Measurements from ENCODE around the gene AURKB.
"Not testable (repeated sequence)": the region's sequence is repeated elsewhere in the genome, so short reads cannot be mapped to it uniquely, and the experiment has no call there.

Gene AURKB

DNA sequence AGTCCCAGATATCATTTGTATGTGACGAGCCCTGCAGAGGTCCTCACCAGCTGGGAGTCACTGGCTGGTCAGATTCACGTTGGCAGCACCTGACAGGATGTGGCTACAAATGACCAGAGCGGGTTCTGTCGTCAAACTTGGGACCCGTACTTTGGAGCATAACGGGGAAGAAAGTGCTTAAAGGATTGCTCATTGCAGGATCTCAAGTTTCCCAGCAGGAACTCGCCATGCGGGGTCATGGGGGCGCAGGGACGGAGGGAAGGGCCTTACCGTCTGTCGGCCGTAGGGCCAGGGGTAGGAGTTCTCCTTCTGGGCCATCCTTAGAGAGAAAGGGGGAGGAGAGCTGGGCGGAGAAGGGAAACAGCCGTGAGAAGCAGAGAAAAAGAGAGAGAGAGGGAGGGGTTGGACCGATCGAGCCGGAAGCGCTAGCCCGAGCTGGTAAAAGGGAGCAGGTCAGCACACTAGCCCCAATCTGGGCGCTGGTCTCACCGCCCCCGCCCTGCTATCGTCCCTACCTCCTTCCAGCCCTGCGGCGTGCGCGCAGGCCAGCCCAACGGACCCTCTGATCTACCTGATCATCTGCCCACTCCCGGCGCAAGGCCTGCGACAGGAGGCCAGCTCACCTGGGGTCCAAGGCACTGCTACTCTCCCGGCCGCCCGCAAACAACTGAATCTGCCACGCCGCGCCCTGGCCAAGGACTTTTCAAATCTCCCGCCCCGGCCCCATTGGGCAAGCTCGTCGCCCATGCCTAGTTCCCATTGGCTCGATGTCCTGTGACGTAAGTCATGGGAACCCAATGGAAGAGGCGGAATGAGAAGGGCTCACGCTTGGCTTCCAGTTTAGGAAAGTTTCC is at the start of gene AURKB:
AURKB (minus strand) TSS at position 669 of the 854 bp plus-strand sequence; CDS start at position 318, 351 bp downstream.
- DNase-seq (ENCODE audit: low spot score in 2 of 2) (peak; percentile 86), ATAC-seq (replicated peaks; ENCODE audit: extremely low read depth, poor library complexity, severe bottlenecking) (peak; percentile 99)
- Mint-ChIP-seq H3K9me3 (no peaks in the 10 kb centered on the region), H3K36me3 (ENCODE audit: insufficient read depth) (peaks cover 9% of the 10 kb centered on the region), H3K27ac (ENCODE audit: low read depth) (peak within 1 kb of the TSS; percentile 93), H3K4me3 (peak within 1 kb of the TSS; percentile 92), H3K27me3 (no peaks in the 10 kb centered on the region), H3K4me1 (peaks cover 19% of the 10 kb centered on the region)

DNA sequence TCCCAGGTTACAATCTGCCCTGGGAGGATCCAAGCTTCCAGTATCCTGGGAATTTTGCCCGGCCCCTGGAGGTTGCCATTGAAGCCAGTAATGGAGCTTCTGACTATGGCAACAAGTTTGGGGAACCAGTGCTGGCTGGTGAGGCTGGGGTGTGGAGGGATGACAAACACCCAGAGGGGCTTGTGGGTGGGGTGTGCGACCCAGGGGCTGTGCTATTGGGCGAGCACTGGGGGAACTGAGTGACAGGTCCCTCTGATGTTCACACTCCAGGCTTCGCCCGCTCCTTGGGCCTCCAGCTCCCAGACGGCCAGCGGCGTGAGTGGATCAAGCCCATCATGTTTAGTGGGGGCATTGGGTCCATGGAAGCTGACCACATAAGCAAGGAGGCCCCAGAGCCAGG is 47.4 kb upstream of the AURKB start:
- Mint-ChIP-seq H3K27ac (ENCODE audit: low read depth) (no peak overlapping the region), H3K4me1 (no peaks in the 10 kb centered on the region), H3K9me3 (no peaks in the 10 kb centered on the region), H3K4me3 (no peak overlapping the region), H3K27me3 (no peaks in the 10 kb centered on the region), H3K36me3 (ENCODE audit: insufficient read depth) (peaks cover 9% of the 10 kb centered on the region)
- DNase-seq (ENCODE audit: low spot score in 2 of 2) (no peak), ATAC-seq (replicated peaks; ENCODE audit: extremely low read depth, poor library complexity, severe bottlenecking) (no peak)

DNA sequence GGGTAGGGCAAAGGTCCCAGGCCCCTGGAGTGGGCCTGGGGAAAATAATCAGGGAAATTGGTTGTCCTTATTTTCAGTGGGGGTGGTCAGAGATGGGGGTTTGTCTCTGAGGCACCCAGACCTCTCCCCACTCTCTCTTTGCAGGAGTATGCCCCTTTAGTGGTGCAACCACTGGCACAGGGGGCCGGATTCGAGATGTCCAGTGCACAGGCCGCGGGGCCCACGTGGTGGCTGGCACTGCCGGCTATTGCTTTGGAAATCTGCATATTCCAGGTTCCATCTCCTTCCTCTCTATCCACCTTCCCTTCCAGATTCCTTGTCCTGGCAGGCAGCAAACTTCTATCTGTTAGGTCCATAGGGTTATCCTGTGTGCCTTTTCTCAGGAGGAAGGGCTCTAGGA is 46.3 kb upstream of the AURKB start:
- Mint-ChIP-seq H3K27me3 (no peaks in the 10 kb centered on the region), H3K4me3 (no peak overlapping the region), H3K9me3 (no peaks in the 10 kb centered on the region), H3K36me3 (ENCODE audit: insufficient read depth) (peaks cover 6% of the 10 kb centered on the region), H3K4me1 (no peaks in the 10 kb centered on the region), H3K27ac (ENCODE audit: low read depth) (no peak overlapping the region)
- no peak for ATAC-seq (replicated peaks; ENCODE audit: extremely low read depth, poor library complexity, severe bottlenecking)
- no peak for DNase-seq (ENCODE audit: low spot score in 2 of 2)

DNA sequence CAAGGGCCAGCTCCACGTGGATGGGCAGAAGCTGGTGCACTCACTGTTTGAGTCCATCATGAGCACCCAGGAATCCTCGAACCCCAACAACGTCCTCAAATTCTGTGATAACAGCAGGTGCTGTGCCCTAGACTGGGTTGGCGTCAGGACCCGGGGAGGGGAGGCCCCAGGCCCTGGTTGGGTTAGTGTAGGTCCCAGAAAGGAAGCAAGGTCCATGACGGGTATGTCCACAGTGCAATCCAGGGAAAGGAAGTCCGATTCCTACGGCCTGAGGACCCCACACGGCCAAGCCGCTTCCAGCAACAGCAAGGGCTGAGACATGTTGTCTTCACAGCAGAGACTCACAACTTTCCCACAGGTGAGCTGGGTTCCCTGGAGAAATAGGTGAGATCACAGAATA is 45.9 kb upstream of the AURKB start:
- DNase-seq (ENCODE audit: low spot score in 2 of 2), result no peak
- Mint-ChIP-seq H3K4me1 (no peaks in the 10 kb centered on the region), H3K4me3 (no peak overlapping the region), H3K9me3 (no peaks in the 10 kb centered on the region), H3K27me3 (no peaks in the 10 kb centered on the region), H3K27ac (ENCODE audit: low read depth) (no peak overlapping the region), H3K36me3 (ENCODE audit: insufficient read depth) (peaks cover 6% of the 10 kb centered on the region)
- ATAC-seq (replicated peaks; ENCODE audit: extremely low read depth, poor library complexity, severe bottlenecking), result no peak

DNA sequence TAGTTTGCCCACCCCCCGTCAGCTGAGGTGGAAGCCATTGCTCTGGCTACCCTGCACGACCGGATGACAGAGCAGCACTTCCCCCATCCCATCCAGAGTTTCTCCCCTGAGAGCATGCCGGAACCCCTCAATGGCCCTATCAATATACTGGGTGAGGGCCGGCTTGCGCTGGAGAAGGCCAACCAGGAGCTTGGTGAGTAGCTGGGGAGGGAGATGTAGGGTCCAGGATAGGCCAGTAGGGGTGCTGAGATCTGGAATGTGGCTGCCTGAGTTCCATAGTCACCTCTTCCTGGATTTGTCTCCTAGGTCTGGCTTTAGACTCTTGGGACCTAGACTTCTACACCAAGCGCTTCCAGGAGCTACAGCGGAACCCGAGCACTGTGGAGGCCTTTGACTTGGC is 45.1 kb upstream of the AURKB start:
- H3K27ac Mint-ChIP-seq (ENCODE audit: low read depth), result no peak overlapping the region
- H3K9me3 Mint-ChIP-seq, result no peaks in the 10 kb centered on the region
- H3K27me3 Mint-ChIP-seq, result no peaks in the 10 kb centered on the region
- H3K4me1 Mint-ChIP-seq, result peaks cover 2% of the 10 kb centered on the region
- DNase-seq (ENCODE audit: low spot score in 2 of 2) (no peak), ATAC-seq (replicated peaks; ENCODE audit: extremely low read depth, poor library complexity, severe bottlenecking) (no peak)
- H3K36me3 Mint-ChIP-seq (ENCODE audit: insufficient read depth), result peaks cover 6% of the 10 kb centered on the region
- no peak overlapping the region for H3K4me3 Mint-ChIP-seq

DNA sequence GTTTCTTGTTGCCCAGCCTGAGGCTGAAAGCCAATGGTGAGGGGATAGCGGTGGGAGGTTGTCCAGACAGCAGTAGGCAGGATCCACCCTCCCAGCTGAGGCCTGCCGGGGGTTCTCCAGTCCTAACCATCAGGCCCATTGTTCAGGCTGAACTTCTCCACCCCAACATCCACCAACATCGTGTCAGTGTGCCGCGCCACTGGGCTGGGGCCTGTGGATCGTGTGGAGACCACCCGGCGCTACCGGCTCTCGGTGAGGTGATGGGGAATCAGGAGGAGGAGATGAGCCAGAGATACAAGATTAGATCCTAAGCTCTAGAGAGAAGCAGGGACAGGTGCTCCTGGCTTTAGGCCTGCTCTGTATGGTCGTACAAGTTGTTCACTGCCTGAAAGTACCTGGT is 44.5 kb upstream of the AURKB start:
- Mint-ChIP-seq H3K27me3 (no peaks in the 10 kb centered on the region), H3K27ac (ENCODE audit: low read depth) (no peak overlapping the region), H3K4me1 (peaks cover 8% of the 10 kb centered on the region), H3K9me3 (no peaks in the 10 kb centered on the region), H3K4me3 (no peak overlapping the region), H3K36me3 (ENCODE audit: insufficient read depth) (peaks cover 6% of the 10 kb centered on the region)
- no peak for DNase-seq (ENCODE audit: low spot score in 2 of 2)
- no peak for ATAC-seq (replicated peaks; ENCODE audit: extremely low read depth, poor library complexity, severe bottlenecking)

DNA sequence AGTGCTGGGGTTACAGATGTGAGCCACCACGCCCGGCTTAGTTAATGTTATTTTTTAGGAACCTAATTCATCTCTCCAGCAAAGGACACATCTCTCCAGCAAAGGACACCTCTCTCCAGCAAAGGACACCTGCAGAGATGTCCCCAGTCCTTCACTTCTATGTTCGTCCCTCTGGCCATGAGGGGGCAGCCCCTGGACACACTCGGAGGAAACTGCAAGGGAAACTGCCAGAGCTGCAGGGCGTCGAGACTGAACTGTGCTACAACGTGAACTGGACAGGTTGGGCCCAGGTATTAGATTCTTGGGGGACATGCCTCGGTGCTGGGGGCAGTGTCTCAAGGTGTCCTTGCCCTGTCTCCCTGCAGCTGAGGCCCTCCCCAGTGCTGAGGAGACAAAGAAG is 43.4 kb upstream of the AURKB start:
- H3K36me3 Mint-ChIP-seq (ENCODE audit: insufficient read depth), result peaks cover 9% of the 10 kb centered on the region
- DNase-seq (ENCODE audit: low spot score in 2 of 2), result no peak
- H3K4me3 Mint-ChIP-seq, result no peak overlapping the region
- H3K4me1 Mint-ChIP-seq, result peaks cover 19% of the 10 kb centered on the region
- no peak overlapping the region for H3K27ac Mint-ChIP-seq (ENCODE audit: low read depth)
- no peaks in the 10 kb centered on the region for H3K27me3 Mint-ChIP-seq
- no peaks in the 10 kb centered on the region for H3K9me3 Mint-ChIP-seq
- no peak for ATAC-seq (replicated peaks; ENCODE audit: extremely low read depth, poor library complexity, severe bottlenecking)

DNA sequence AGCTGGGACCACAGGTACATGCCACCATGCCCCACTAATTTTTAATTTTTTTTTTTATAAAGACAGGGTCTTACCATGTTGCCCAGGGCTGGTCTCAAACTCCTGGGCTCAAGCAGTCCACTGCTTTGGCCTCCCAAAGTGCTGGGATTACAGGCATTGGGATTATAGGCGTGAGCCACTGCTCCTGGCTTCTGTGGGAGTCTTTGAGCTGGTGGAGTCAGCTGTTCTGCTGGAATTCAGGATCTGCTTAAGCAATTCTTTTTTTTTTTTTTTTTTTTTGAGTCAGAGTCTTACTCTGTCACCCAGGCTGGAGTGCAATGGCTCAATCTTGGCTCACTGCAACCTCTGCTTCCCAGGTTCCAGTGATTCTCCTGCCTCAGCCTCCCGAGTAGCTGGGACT is 41.0 kb upstream of the AURKB start:
- Mint-ChIP-seq H3K36me3 (ENCODE audit: insufficient read depth) (peaks cover 29% of the 10 kb centered on the region), H3K4me1 (peaks cover 34% of the 10 kb centered on the region)
- ATAC-seq (replicated peaks; ENCODE audit: extremely low read depth, poor library complexity, severe bottlenecking); H3K27ac Mint-ChIP-seq (ENCODE audit: low read depth); H3K27me3 Mint-ChIP-seq; DNase-seq (ENCODE audit: low spot score in 2 of 2); H3K4me3 Mint-ChIP-seq; H3K9me3 Mint-ChIP-seq: not testable (repeated sequence)

DNA sequence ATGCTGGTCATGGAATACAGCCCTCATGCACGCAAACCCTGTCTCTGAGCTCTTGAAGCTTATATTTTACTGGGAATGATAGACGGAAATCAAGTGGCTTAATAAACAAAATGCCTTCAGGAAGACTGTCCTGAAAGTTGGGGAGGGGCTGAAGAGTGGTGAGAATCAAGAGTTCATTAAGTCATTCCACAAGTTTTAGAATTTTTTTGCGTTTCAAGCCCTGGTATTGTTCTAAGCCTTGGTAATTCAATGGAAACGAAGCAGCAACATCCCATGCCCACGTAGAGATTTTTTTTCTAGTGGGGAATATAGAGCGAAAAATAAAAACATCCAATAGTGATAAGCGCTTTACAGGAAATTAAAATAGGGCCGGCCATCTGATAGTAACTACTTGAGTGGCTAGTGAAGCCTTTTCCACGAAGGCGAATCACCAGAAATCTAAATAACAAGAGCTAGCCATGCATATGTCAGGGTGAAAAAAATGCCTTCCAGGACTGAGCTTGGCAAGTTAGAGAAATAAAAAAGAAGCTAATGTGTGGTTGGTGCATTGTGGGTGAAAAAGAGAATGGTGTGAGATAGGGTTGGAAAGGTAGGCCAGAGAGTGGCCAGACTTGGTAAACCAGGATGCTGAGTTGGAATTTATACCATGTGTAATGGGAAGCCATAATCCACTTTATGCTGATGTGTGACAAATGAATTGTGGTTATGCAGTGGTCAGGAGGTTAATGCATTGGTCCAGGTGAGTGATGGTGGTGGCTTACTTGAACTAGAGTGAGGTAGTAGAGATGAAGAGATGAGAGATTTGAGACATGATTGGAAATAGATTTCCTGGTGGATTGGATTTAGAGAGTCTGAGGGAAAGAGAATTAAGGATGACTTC is 39.5 kb upstream of the AURKB start:
- H3K4me1 Mint-ChIP-seq, result peaks cover 49% of the 10 kb centered on the region
- ATAC-seq (replicated peaks; ENCODE audit: extremely low read depth, poor library complexity, severe bottlenecking) (no peak), DNase-seq (ENCODE audit: low spot score in 2 of 2) (no peak)
- no peaks in the 10 kb centered on the region for H3K27me3 Mint-ChIP-seq
- H3K9me3 Mint-ChIP-seq, result no peaks in the 10 kb centered on the region
- H3K27ac Mint-ChIP-seq (ENCODE audit: low read depth), result peak overlapping the region; percentile 99
- peaks cover 40% of the 10 kb centered on the region for H3K36me3 Mint-ChIP-seq (ENCODE audit: insufficient read depth)
- H3K4me3 Mint-ChIP-seq, result peak overlapping the region; percentile 100

DNA sequence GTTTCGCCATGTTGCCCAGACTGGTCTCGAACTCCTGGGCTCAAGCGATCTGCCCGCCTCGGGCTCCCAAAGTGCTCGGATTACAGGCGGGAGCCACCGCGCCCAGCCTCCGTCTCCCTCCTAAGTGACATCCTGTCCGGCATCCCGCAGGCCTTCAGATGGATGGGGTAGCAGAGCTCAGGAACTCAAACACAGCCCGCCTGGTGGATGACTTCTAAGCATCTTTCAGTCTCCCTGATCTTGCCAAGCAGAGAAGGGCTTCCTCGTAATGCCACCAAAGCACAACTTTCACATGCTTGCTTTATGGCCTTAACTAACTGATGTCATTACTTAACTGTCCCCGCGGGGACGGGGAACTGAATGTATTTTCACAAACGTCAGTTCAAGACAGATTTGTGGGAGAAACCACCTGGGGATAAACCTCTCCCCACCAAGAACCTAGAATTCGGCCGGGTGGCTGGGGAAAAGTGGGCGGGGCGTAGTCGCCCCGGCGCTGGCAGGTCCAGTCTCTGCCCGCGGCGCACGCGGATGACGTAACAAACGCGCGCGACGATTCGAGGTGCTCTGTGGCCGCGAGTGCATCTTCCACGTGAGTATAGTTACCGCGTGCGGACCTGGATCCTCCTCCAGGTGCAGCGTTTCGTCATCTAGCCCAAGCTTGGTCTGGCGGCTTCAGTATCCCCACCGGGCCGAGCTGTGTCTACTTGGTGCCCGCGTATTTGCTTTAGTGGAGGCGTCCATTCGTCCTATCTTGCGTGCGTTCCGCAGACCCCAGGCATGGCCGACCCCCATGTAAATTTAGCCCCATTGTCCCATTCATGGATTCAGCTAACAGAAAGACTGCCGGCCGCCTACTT is 38.6 kb upstream of the AURKB start, which contains the start of gene PFAS:
PFAS (plus strand) TSS at position 539 of the 857 bp plus-strand sequence. CDS start 4,649 bp downstream, outside the sequence.
- ATAC-seq (replicated peaks; ENCODE audit: extremely low read depth, poor library complexity, severe bottlenecking), result peak; percentile 34
- Mint-ChIP-seq H3K36me3 (ENCODE audit: insufficient read depth) (peaks cover 44% of the 10 kb centered on the region), H3K27ac (ENCODE audit: low read depth) (peak within 1 kb of the TSS; percentile 99), H3K4me1 (peaks cover 58% of the 10 kb centered on the region), H3K9me3 (no peaks in the 10 kb centered on the region), H3K27me3 (no peaks in the 10 kb centered on the region), H3K4me3 (peak within 1 kb of the TSS; percentile 100)
- DNase-seq (ENCODE audit: low spot score in 2 of 2), result peak; percentile 94

DNA sequence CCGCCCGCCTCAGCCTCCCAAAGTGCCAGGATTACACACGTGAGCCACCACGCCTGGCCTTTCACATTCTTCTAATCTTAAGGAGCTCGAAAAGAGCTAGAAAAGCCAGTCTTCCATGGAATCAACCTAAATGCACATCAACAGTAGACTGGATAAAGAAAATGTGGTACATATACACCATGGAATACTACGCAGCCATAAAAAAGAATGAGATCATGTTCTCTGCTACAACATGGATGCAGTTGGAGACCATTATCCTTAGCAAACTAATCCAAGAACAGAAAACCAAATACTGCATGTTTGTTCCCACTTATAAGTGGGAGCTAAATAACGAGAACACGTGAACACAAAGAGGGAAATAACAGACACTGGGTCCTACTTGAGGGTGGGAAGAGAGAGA is 34.4 kb upstream of the AURKB start:
- Mint-ChIP-seq H3K27ac (ENCODE audit: low read depth) (no peak overlapping the region), H3K27me3 (no peaks in the 10 kb centered on the region), H3K9me3 (no peaks in the 10 kb centered on the region), H3K4me3 (no peak overlapping the region), H3K4me1 (peaks cover 60% of the 10 kb centered on the region), H3K36me3 (ENCODE audit: insufficient read depth) (peaks cover 77% of the 10 kb centered on the region)
- ATAC-seq (replicated peaks; ENCODE audit: extremely low read depth, poor library complexity, severe bottlenecking) (no peak), DNase-seq (ENCODE audit: low spot score in 2 of 2) (no peak)

DNA sequence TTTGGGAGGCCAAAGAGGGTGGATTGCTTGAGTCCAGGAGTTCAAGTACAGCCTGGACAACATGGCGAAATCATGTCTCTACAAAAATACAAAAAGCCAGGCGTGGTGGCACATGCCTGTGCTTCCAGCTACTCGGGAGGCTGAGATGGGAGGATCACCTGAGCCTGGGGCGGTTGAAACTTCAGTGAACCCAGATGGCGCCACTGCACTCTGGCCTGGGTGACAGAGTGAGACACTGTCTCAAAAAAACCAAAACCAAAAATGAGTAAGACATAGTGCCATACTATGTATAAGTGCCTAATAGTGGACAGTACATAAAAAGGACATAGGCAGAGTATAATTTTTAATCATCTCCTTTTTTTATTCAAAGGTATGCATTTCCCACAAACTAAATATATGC is 33.5 kb upstream of the AURKB start:
- peak overlapping the region; percentile 38 for H3K4me3 Mint-ChIP-seq
- peaks cover 51% of the 10 kb centered on the region for H3K4me1 Mint-ChIP-seq
- no peak for ATAC-seq (replicated peaks; ENCODE audit: extremely low read depth, poor library complexity, severe bottlenecking)
- H3K9me3 Mint-ChIP-seq, result no peaks in the 10 kb centered on the region
- H3K27me3 Mint-ChIP-seq, result no peaks in the 10 kb centered on the region
- peaks cover 79% of the 10 kb centered on the region for H3K36me3 Mint-ChIP-seq (ENCODE audit: insufficient read depth)
- no peak for DNase-seq (ENCODE audit: low spot score in 2 of 2)
- H3K27ac Mint-ChIP-seq (ENCODE audit: low read depth), result no peak overlapping the region
